Stimulated activated CD8-positive, alpha-beta memory T cell treated with anti-CD3 and anti-CD28 coated beads, Interleukin-12 subunit alpha, Interleukin-12 subunit beta, amount 100 ng/mL, for 4 hours (primary cell): ENCODE results near the gene GLP2R.

Source experiments
- DNase-seq: peaks from one replicate; pipeline ENCODE4 v3.0.0-alpha.2; 2020; ENCODE audit warnings: low read depth

The GLP2R gene

DNA sequence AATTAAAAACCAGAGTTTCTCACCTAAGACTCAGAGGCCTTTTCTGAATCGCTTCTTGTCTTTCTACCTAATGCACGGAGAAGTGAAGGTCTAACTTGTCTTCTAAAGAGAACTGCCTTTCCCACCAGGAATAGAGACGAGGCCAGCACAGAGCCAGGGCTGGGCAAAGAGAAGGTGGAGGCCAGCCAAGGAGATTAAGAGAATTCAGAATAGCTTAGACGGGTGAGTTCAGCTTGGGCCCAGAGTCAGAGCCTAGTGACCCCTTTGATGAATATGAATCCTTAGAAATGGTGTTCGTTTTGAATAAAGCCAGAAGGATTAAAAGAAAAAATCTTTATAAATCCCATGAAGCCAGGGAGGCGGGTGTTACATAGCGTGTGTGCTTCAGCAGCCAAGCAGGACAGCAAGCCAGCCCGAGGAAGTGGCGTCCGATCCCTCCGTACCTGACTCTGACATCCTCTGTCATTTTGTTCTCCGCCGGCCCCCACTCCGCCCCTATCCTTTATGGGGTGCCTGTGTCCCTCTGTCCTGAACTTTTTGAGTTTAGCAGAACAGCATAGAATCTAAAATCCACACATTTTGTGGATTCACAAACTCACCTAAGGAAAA is 11.3 kb upstream of the GLP2R start:
- DNase-seq = no peak

DNA sequence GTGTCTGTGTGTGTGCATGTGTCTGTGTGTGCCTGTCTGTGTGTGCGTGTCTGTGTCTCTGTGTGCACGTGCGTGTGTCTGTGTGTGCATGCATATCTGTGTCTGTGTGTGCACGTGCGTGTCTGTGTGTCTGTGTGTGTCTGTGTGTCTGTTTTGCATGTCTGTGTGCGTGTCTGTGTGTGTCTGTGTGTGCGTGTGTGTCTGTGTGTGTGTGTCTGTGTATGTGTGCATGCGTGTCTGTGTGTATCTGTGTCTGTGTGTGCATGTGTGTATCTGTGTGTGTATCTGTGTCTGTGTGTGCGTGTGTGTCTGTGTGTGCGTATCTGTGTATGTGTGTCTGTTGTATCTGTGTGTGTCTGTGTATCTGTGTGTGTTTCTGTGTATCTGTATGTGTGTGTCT is 9.3 kb upstream of the GLP2R start:
- no peak for DNase-seq

DNA sequence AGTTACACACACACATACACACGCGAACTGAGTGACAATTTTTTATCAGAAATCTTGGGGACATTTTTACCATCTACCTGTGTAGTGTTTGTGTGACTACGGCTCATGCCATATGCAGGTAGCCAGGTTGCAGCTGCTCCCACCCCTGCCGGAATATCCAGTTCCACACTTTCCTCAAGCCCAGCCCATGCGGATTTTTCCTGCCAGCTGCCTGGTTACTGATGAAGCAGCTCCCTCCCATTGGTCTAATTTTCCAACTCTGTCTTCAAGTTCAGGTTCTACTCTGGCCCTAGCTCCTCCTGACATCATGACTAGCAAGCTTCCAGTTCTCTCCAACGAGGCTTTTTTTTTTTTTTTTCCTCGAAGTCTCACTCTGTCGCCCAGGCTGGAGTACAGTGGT is 8.6 kb upstream of the GLP2R start:
- DNase-seq = no peak

DNA sequence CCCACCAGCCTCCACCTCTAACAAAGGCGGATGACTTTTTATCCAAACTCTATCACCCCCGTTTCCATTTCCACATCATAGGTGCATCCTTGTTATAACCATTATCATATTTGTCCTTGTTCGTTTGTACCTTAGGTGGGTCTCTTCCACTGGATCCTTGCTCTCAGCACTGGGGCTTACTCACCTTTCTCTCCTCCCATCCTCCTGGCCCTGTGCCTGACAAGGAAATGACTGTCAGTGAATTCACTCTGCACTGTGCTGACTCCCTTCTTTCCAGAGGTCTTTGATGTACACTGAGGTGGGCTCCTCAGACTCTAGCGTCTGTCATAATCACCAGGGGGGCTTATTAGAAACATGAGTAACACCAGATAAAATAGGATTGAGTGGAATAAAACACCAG is 7.0 kb upstream of the GLP2R start:
- DNase-seq = no peak

DNA sequence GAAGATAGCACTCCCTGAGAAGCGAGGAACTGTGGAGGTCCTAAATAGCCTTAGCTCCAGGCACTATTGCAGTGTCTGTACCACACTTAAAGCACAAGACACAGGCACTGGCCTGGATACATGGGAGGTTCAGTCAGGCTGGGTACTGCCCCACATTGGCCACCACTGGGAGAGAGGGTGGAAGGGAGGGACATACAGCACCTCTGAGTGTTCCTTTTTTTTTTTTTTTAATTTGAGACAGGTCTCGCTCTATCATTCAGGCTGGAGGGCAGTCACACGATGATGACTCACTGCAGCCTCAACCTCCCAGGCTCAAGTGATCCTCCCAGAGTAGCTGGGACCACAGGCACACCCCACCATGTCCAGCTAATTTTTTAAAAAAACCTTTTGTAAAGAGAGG is 5.3 kb upstream of the GLP2R start:
- DNase-seq = no peak

DNA sequence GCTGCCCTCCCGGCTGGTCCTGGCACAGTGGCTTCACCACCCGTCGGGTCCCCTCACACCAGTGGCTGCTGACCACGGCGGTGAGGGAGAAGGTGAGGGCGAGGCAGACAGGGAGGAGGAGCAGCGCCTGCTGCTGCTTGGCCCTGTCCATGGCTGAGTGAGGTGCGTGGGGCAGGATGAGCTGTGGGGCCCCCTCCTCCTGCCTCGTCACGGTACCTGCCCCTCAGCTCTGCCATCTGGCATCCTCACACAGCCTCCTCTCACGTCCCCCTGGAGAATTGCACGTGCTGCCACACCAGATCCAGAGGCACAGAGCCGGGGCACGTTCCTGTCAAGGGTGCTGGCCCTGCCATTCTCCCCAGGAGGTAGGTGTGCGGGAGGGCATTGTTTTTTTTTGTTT is 3.8 kb upstream of the GLP2R start, which contains the start of gene GSG1L2:
GSG1L2 (minus strand) TSS at position 159 of the 400 bp plus-strand sequence; CDS start at position 151, 8 bp downstream.
- no peak for DNase-seq

DNA sequence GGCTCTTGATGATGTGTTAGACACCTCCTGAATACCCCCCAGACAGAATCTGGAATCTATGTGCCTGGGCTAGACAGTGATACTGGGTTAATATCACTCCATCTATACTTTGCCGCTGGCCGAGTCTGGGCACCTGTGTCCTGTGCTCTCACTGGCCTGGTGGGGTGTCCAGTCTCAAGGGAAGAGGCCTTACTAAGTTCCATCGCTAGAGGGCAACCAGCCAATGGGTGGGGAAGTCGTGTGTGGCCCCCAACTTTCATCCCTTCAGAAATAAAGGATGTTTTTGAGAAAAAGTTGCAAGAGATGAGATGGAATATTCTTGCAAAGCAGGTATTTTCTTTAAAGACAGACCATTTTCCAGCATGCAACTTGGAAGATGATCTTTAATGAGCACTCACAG is 1.6 kb upstream of the GLP2R start:
- DNase-seq = no peak

DNA sequence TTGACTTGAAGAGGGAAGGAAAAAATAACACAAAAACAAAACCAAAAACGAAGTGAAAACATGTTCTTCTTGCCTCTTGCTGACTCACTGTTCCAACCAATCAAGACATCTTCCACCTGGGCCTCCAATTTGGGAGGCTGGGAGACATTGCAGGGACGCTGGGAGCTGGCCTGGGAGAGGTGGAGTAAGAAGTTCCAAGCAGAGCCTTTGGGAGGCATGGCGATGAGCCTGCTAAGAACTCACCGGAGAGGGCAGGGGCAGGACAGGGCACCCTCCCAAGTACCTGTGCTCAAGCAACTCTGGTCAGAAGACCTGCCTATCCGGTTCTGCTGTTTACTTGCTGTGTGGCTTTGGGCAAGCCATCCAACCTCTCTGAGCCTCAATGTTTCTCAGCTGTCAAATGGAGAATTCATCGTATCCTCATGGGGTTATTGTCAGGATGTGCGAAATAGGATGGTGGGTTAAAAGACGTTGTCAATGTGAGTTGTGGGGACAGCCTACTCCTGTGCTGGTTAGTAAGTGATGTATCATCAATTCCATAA is 856 bp upstream of the GLP2R start:
- DNase-seq = no peak

DNA sequence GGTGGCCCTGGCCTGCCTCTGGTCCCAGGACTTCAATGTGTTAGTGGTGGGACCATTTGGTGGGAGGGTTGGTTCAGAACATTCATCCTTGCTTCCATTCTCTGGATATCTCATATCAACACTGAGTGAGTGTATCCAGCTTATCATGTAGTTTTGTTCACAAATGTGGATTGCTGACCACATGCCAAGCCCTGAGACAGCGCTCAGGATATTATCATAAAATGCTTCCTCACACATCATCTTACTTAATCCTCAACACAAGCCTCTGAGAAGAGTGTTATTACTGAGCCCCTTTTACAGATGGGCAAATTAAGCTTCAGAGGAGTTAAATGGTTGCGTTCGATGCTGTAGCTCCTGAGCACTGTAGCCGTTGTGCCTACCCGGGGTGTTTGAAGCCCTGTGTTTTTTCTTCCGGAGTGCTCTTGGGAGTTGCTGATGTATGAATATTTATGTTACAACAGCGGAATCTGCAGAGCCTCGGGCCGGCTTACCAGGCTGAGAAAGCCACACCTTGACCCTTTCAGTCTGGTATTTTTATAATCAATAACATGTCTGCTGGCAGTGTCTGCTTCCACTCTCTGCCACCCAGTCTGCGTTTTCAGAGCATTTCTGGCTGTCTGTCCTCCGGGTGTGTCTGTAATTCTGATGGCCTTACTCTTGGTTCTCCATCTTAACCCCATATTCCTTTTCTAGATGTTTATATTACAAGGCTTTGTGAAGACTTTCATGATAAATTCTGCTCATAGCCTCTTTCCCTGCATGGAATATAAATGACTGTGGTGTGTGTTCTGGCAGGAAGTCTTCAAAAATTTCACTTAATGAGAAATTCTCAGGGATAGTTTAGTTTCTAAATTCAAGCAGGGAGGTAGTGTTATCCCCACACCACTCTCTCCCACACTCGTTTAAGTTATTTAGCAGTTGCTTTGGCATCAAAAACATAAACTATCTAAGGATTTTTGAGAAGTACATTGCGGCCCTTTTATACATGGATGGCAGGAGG is 2.9 kb downstream of the GLP2R start:
- DNase-seq = no peak

DNA sequence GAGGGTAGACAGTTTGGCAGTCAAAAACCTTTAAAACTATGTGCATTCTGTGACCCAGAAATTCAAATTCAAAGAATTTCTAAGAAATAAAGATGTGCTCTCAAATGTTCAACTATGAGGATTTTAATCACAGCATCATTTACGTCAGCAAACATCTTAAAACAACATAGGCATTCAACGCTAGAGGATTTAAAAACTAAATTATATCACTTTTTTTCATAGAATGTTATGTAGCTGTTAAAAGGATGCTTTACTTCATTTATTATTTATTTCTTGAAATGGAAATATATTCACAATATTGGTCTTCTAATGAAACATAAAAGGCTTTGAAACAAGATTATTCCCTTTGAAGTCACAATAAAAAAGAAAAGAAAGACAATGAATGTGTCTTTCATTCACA is 3.6 kb downstream of the GLP2R start:
- DNase-seq = no peak

DNA sequence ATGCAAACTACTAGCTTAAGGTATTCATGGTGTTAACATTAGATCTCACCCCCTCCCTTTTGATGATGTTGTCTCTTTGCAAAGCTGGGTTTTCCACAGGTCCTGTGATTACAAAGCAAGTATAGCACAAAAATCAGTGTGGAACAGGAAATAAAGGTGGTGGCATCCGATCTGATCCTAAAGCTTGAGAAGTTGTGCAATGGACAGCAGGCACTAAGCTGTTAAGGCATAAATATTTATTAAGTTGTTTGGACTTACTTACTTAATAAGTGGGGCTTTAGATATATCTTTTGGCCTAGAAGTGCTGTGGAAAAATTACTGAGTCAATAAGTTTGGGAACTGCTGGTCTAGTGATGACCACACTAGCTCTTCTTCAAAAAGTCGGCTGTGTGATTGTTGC is 5.0 kb downstream of the GLP2R start:
- DNase-seq = no peak

DNA sequence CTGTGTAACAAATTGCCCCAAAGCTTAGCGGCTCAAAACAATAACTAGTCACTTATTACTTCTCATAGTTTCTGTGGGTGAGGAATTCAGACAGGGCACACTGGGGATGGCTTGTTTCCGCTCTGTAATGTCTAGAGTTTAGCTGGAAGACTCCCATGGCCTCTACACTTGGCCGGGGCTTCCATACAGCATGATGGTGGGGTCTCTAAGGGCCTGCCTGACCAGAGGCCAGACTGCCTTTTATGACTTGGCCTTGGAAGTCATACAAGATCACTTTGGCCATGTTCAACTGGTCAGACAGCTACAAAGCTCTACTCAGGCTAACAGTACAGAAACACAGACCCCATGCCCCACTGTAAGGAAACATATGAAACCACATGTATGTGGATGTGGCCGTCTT is 8.2 kb downstream of the GLP2R start:
- DNase-seq = no peak

DNA sequence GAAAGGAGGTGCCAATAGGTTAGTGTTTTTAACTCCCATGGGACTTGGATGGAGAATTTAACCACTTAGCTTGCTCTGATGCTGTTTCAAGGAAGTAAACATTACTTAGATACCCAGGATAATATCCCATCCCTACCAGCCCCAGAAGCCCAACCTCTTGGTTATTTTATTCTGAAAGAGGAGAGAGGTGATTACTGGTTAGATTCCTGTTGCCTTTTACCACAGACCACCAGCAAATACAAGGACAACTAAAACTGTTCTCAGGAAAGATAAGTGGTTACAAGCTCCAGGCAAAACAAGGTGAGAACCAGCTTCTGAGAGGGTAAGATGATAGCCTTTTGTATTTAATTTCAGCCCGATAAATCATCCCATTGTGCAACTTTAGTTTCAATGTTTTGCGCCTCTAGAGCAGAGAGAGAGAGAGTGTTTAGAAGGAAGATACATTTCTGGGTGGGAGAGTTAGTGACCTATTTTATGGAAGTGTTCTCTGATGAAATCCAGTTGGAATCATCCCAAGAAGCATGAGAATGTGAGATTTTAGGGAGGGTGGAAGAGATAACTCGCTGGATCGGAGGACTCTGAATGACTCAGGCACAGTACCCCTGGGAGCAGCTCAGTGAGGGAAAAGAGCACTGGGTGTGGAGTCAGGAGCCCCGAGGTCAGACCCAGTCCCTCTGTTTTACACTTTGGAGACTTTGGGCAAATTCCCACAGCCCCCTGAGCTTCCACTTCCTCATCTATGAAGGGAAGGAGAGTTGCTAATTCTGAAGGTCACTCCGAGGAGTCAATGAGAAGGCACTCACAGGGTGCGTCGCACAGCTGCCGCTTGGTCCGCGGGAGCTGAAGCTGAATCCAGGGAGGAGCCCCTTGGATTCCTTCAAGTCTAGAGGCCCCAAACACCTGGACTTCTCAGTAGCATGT is 12.1 kb downstream of the GLP2R start:
- no peak for DNase-seq

DNA sequence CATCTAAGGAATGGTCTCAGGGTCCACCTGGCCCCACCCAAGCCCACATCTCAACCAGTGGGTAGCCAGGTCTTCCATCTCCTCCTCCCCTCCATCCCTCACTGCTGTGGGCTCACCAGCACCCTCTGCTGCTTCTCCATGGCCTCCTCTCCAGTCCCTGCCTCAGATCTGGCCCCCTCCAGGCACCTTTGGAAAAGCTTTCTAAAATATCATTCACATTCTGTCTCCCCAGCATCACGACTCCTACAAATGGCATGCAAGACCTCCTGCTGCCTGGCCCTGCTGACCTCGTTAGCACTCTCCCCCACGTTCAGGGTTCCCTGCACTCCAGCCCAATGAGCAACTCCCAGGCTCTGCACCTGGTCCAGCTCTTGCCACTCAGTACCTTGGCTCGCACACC is 13.7 kb downstream of the GLP2R start:
- no peak for DNase-seq

DNA sequence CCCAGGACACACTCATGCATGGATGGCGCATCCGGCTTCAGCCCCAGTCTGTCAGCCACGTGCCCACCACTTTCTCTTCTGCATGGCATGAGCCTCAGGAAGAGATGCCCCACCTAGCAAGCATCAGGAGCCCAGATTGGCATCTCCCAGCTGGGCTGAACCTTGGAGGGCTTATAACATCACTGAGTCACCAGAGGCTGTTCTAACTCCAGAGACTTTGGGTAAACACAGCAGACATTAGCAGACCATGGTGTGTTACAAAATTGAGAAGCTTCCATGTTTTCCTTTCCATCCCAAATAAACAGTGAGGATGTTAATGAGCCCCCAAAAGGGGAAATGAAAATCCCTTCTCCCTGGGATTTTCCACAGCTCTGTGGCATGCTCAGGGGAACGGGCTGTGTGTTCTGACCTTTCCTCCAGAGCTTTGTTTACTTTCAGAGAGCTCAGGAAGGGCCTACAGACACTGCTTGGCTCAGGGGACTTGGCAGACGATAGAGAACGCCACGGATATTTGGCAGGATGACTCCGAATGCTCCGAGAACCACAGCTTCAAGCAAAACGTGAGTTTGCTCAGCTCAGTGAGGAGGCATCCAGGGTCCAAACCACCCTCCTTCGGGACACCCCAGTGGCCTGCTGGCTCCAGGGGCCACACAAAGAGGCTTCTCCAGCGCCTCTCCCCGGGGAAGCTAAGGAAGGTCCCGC is 16.5 kb downstream of the GLP2R start:
- no peak for DNase-seq

DNA sequence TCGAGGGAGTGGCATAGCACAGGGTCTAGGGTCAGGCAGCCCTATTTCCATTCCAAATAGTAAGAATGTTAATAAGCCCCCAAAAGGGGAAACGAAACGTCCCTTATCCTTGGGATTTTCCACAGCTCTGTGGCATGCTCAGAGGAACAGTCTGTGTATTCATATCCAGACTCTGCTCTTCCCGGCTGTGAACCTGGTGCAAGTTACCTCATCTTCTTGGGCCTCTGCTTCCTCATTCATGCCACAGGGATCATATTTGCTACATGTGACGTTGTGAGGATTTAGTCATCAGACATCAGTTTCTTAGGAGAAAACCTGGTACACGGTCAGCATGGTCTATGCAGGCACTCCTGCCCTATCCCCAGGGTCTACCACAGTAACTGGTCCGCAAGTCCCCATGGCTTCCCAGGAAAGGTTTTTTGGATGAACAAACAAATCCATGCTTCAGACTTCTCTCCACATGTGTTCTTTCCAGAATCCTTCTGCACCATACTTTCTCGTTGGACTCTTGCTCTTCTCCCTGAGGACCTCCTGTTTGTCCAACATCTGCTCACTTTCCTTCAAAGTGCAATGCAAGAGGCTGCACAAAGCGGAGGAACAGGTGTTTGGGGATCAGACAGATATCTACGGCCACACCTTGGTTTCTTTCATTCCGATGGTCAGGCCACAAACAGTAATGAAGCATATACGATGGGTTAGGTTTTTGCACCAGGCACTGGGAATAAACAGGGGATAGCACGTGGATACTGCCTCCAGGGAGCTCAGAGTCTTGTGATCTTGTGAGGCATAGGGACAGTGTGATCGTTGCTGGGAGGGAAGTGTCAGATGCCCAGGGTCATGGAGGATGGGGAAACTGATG is 17.7 kb downstream of the GLP2R start:
- DNase-seq = no peak

DNA sequence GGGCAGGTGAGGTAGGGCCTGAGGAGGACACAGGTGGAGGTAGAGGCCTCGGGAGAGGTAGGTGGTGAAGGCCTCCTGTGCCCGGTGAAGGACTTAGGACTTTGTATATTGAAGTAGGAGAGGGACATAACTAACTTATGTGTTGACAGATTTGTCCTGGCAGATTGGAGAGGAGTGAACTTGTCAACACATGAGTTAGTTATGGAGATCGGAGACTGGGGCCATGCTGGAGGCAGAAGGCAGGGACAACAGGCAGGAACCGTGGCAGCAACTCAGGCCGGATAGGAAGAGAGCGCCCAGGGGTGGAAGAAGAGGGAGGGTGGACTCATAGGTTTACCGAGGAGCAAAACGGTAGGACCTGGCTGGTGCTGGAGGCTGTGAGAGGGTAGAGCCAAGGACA is 18.4 kb downstream of the GLP2R start:
- DNase-seq = no peak

DNA sequence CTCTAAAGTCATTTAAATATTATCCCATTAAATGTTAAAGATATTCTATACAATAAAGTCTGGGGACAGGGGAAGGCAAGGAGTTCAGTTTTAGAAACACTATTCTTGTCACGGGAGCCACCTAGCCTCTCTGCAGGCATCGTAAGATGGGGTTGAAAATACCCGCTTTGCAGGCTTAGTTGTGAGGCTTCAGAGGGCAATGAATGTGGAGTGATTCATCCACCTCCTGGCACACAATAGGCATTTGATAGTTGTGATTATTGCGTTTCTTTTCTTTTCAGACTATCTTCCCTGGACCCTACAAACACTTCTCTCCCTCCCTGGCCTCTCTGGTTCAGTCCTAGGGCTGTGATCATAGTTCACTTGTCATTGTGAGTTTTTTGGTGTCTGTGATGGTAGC is 19.6 kb downstream of the GLP2R start:
- no peak for DNase-seq

DNA sequence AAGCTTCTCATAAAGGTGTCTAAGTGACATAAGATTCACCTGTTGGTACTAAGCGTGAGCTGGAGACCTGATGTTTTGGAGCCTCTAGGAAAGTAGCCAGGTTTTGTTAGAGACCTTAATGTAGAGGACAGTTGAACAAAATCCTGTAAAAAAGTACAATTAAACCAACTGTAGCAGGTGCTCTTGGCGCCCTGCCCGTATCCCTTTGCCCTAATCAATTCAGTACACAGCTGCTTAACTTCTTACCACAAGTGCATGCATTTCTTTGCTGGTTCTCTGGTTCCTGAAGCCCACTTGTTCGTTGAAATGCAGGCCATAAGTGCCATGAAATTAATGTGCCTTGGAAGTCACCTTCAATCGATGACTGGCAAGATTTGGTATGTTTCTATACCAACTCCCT is 24.4 kb downstream of the GLP2R start:
- no peak for DNase-seq

DNA sequence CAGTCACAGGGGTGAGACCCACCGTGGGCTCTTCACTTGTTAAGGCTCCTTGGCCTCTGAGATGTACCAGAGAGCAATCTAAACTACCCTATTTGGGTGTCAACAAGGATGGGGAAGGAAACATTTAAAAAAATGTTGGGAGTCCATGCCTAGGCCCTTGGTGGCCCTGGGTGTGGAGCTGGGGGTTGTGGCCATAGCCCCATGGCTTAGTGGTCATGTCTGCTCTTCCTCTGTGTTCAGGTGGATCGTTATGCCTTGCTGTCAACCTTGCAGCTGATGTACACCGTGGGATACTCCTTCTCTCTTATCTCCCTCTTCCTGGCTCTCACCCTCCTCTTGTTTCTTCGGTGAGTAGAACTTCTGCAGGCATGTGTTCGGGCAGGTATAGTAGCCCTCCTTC is 28.5 kb downstream of the GLP2R start:
- DNase-seq = no peak

DNA sequence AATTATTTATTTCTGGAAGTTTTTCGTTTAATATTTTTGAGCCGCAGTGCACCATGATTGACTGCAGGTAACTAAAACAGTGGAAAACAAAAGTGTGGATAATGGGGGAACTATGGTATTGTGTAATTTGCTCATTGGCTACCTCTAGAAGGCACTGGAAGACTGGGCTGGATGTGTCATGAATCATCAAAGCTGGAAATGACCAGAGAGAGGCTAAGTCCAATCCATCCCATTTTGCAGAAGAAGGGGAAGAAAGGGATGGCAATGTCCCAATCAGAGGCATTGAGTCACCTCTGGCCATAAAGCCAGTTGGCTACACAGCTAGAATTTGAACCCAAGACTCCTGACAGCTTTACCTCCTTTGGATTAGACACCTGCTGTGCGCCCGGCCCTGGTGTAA is 29.3 kb downstream of the GLP2R start:
- DNase-seq = no peak
